ENCODE data around the gene GRAMD4.

DNA sequence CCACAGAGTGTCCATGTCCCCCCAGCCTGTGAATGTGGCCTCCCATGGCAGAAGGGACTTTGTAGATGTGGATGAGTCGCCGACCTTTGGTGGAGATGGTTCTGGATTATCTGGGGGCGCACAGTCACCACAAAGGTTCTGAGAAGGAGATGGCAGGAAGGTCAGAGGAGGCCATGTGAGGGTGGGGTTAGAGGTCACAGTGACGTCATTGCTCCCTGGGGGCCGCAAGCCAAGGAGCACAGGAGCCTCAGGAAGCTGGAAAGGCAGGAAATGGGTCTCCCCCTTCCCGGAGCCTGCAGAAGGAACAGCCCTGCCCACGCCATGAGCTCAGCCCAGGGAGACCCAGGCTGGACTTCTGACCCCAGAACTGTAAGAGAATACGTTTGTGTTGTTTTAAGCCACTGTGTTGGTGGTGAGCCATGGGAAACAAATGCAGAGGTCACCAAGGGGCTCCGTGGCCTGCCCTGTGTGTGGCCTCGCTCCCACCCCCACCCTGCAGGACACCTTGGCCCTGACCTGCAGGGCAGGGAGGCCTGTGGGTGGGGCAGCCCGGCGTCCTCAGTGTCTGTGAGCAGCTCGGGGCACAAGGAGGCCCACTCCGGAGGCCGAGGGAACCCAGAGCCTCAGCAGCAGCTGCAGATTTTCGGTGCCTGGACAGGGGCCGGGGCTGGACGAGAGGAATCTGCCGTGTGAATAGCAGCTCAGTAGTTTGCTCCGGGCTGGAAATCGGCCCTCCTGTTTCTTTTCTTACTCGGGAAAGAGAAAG is 32.1 kb downstream of the GRAMD4 start:
- TF ChIP-seq, protein P1, sequence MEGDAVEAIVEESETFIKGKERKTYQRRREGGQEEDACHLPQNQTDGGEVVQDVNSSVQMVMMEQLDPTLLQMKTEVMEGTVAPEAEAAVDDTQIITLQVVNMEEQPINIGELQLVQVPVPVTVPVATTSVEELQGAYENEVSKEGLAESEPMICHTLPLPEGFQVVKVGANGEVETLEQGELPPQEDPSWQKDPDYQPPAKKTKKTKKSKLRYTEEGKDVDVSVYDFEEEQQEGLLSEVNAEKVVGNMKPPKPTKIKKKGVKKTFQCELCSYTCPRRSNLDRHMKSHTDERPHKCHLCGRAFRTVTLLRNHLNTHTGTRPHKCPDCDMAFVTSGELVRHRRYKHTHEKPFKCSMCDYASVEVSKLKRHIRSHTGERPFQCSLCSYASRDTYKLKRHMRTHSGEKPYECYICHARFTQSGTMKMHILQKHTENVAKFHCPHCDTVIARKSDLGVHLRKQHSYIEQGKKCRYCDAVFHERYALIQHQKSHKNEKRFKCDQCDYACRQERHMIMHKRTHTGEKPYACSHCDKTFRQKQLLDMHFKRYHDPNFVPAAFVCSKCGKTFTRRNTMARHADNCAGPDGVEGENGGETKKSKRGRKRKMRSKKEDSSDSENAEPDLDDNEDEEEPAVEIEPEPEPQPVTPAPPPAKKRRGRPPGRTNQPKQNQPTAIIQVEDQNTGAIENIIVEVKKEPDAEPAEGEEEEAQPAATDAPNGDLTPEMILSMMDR (IDR thresholded peaks at IDR 0.05), result no peak
- TF ChIP-seq POLR2A (IDR thresholded peaks at IDR 0.05), result no peak

Data from uterus (tissue), 2 donors.